GM12891 (cell line): ENCODE results near the gene CFAP46.

ENCODE experiments used
- POLR2A ChIP-seq: IDR thresholded peaks from 2 replicates; pipeline ENCODE4 v1.6.1; 2011; ENCODE audit warnings: low read depth, low read length, control low read depth
- POLR2AphosphoS5 ChIP-seq: IDR thresholded peaks from 2 replicates; pipeline ENCODE4 v1.6.1; 2011; ENCODE audit warnings: low read depth, low read length, control low read depth
- POU2F2 ChIP-seq: IDR thresholded peaks from 2 replicates; pipeline ENCODE4 v1.6.1; 2011; ENCODE audit warnings: low read depth, mild to moderate bottlenecking, control low read depth, low read length, moderate library complexity
- SPI1 ChIP-seq: IDR thresholded peaks from 2 replicates; pipeline ENCODE4 v1.6.1; 2011; ENCODE audit warnings: low read depth, low read length, control low read depth
- TAF1 ChIP-seq: IDR thresholded peaks from 2 replicates; pipeline ENCODE4 v1.6.1; 2011; ENCODE audit warnings: low read depth, low read length, control low read depth

DNA sequence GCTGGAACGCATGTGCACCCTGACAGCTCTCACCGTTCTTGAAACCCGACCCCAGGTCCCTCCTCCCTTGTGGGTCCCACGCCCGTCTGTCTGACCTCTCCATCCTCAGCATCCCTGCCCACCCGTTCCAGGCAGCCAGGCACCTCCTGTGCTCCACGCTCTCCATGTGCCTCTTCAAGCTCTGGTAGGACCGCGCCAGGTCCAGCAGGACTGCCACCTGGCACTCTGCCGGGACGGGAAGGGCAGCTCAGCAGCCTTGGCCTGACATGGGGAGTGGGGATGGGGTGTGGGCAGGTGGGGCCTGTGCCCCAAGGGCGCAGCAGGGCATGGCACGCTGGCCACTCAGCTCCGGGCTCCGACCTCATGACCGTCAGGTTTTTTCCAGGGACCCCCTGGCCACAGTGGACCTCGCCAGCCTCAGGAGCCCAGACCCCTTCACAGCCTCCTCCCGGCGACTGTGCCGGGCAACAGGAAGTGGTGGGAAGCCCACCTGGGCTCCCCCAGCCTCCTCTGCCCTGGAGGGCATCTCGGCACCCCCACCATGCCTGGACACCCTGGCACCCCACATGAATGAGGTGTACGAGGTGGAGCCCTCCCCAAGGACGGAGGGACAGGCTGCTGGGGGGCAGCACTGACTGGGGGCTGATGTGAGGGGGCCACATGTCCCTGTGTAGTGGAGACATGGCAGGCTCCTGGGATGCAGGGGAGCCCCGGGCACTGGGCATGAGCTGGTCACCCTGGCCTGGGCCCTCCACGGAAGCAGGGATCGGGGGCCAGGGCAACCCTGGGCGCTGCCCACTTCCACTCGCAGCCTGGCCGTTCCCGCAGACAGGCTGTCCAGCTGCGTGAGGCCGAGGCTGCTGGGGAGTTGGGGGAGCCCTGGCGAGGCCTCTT lies 131.3 kb downstream of the CFAP46 start:
- no peak for TF ChIP-seq POU2F2
- TF ChIP-seq POLR2AphosphoS5, result no peak
- no peak for TF ChIP-seq POLR2A
- TF ChIP-seq TAF1, result no peak
- no peak for TF ChIP-seq SPI1
